ENCODE data around the gene TMBIM1. TPM values are rescaled to one million over a fixed set of nuclear protein-coding genes. Genes with fewer than 3 reads are reported as not detected.

TMBIM1 gene
- total RNA-seq, 4 donors from 2014 or later, result 238 to 342 (median 275) TPM

- H3K27me3 ChIP-seq, result no peaks in the 10 kb centered on the region
- no peaks in the 10 kb centered on the region for H3K9me3 ChIP-seq
- H3K4me1 ChIP-seq, result peaks cover 57 to 93% (median 80%) of the 10 kb centered on the region in 3 donors
- H3K4me3 ChIP-seq, result peak overlapping the region; percentile 65 to 93 (median 79)
- no peak for DNase-seq
- peak overlapping the region; percentile 94 to 99 (median 98) for H3K27ac ChIP-seq
- H3K36me3 ChIP-seq, result no peaks in the 10 kb centered on the region
- TF ChIP-seq POLR2A (IDR thresholded peaks at IDR 0.05) (peak in 1 of 4 donors; percentile 13), CTCF (IDR thresholded peaks at IDR 0.05) (no peak)
- intact Hi-C loops (cut with DNase I), result loop anchor here (5.0 kb wide), 1 partner anchor 106 kb away; the partner anchor contains the start of gene CTDSP1
- 24 to 25% methylated on average over 6 to 8 of the region's 12 CpGs for WGBS, 2 donors
Measured at GRCh38 chr2:218291318-218292047, 820 bp downstream of the TMBIM1 start.

DNA sequence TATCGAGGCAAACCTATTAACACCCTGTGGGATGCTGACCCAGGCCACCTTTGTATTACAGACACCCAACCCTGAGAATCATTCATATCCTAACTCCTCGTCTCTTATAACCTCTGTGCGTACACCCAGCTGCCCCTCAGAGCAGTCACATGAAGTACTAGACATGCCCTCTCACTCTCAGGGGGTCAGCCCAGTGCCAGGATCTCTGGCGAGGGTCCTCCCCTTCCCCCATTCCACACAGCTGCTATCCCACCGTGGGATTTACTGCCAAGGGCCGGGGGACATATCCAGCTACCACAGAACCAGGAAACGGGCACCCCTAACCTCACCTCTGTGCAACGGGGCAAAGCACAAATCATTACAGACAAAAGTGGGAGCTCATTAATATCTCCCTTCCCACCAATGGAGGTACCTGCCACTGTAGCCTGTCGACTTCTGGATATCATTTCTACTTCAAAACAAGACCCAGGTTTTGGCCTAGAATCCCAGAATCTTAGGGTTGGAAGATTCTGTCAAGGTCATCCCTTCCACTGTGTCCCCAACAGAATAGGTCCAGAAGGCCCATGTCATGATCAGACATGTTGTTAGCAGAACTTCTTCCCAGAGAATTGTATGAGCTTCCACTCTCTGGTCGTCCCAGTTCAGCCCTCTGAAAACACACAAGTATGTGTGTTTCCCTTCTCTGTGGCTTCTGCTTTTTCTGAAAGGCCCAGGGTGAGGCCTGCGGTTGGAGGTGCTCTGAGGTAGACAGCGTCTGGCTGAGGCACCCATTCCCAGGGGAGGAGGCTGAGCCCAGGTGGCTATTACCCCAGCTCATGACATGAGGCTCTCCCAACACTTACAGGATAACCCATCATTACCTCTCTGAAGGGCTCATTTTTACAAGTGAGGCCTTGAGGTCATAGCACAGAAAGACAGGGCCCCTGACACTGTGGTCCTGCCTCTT is 1.7 kb downstream of the TMBIM1 start:
- H3K9me3 ChIP-seq, result no peaks in the 10 kb centered on the region
- no peaks in the 10 kb centered on the region for H3K27me3 ChIP-seq
- TF ChIP-seq POLR2A (IDR thresholded peaks at IDR 0.05), result no peak
- TF ChIP-seq CTCF (IDR thresholded peaks at IDR 0.05), result no peak
- no peak for DNase-seq
- H3K36me3 ChIP-seq, result no peaks in the 10 kb centered on the region
- WGBS, 2 donors, result 16 to 24% methylated on average over 7 to 10 of the region's 12 CpGs
- peak overlapping the region; percentile 65 to 93 (median 79) for H3K4me3 ChIP-seq
- H3K27ac ChIP-seq, result peak overlapping the region; percentile 94 to 99 (median 98)
- intact Hi-C loops (cut with DNase I), result loop anchor here (5.0 kb wide), 1 partner anchor 107 kb away; the partner anchor contains the start of gene CTDSP1
- peaks cover 61 to 93% (median 84%) of the 10 kb centered on the region in 3 donors for H3K4me1 ChIP-seq

GRCh38 chr2:218289639-218290315 is 2.5 kb downstream of the TMBIM1 start:
- peak in 2 of 4 donors; percentile 39 to 46 for TF ChIP-seq POLR2A (IDR thresholded peaks at IDR 0.05)
- TF ChIP-seq CTCF (IDR thresholded peaks at IDR 0.05), result peak in 1 of 6 experiments; percentile 1
- no peak for DNase-seq
- H3K4me1 ChIP-seq, result peaks cover 64 to 93% (median 84%) of the 10 kb centered on the region in 3 donors
- 8 to 23% methylated on average over 6 of the region's 6 CpGs for WGBS, 2 donors
- no peaks in the 10 kb centered on the region for H3K27me3 ChIP-seq
- intact Hi-C loops (cut with DNase I), result loop anchor here (5.0 kb wide), 1 partner anchor 108 kb away; the partner anchor contains the start of gene CTDSP1
- H3K9me3 ChIP-seq, result no peaks in the 10 kb centered on the region
- H3K27ac ChIP-seq, result peak overlapping the region; percentile 94 to 99 (median 98)
- peak overlapping the region; percentile 65 to 93 (median 79) for H3K4me3 ChIP-seq
- no peaks in the 10 kb centered on the region for H3K36me3 ChIP-seq

DNA sequence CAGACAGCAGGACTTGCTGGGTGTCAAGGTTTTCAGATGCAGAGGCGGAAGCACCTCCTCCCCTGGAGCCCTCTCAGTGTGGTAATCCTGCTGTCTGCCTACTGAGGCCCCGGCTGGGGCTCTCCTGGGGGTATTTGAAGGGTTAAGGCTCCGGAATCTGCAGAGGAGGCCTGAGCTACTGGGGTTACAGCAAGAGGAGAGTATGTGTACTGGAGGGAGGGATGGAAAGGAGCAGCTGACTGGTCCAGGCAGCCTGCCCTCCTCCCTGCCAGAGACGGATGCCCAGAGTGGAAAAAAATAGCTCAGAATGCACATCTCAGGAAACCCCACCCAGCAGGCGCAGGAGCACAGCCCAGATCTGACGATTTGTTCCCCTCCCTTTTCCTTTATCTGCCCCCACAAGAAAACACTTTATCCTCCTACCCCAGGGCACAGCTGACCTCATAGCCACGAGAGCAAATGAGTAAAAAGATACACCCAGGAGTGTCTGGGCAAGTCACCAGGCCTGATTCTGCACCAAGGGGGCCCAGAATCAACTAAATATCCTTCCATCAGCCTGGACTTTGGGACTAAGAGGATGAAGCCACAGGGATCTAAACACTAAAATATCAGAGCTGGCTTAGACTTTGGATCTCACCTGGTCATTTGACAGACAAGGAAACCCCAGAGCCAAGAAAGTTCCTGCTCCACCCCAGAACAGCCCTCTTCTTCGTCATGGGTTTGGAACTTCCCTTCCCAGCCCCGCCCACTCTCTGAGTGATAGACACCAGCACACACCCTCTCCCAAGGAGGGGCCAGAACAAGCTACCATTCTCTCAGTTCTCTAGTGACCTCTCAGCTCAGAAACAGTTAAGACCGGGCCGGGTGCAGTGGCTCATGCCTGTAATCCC is 5.5 kb downstream of the TMBIM1 start:
- Histone ChIP-seq H3K36me3 (peaks cover 0 to 15% (median 6%) of the 10 kb centered on the region in 3 donors), H3K4me3 (peak overlapping the region; percentile 22 to 64 (median 46)), H3K9me3 (no peaks in the 10 kb centered on the region), H3K27ac (peak overlapping the region; percentile 94 to 98 (median 98)), H3K27me3 (no peaks in the 10 kb centered on the region), H3K4me1 (peaks cover 74 to 98% (median 94%) of the 10 kb centered on the region in 3 donors)
- 0% methylated on average over 5 to 6 of the region's 11 CpGs for WGBS, 2 donors
- DNase-seq, result peak; percentile 60
- TF ChIP-seq CTCF (IDR thresholded peaks at IDR 0.05) (peak in 1 of 6 experiments; percentile 5), POLR2A (IDR thresholded peaks at IDR 0.05) (peak in 3 of 4 donors; percentile 30 to 63 (median 57))
- intact Hi-C loops (cut with DNase I), result no loop called here

Measured in esophagus squamous epithelium (tissue), 5 donors.